GM12878 (cell line): ENCODE data around the gene PLG.

ENCODE experiments used
- ATF7 ChIP-seq: fragments of 450-650 bp; IDR thresholded peaks from 2 replicates; pipeline ENCODE4 v1.6.1; 2016; ENCODE audit warnings: low read depth, mild to moderate bottlenecking
- NR2C2 ChIP-seq: IDR thresholded peaks from 2 replicates; pipeline ENCODE4 v1.6.1; 2011; ENCODE audit warnings: borderline replicate concordance, low read depth; ENCODE audit not compliant: control insufficient read depth, insufficient read length
- POLR2A ChIP-seq: IDR thresholded peaks from 2 replicates; pipeline ENCODE4 v1.6.1; 2011; ENCODE audit warnings: low read depth, mild to moderate bottlenecking, low read length
- POLR2AphosphoS2 ChIP-seq: IDR thresholded peaks from 2 replicates; pipeline ENCODE4 v1.6.1; 2011; ENCODE audit warnings: low read depth, mild to moderate bottlenecking, low read length, improper control_type of control experiment, moderate library complexity
- TF ChIP-seq, protein P1 (sequence below): fragments of 450-650 bp; IDR thresholded peaks from 2 replicates; pipeline ENCODE4 v1.6.1; 2017; ENCODE audit warnings: antibody characterized with exemption, mild to moderate bottlenecking, moderate library complexity

DNA sequence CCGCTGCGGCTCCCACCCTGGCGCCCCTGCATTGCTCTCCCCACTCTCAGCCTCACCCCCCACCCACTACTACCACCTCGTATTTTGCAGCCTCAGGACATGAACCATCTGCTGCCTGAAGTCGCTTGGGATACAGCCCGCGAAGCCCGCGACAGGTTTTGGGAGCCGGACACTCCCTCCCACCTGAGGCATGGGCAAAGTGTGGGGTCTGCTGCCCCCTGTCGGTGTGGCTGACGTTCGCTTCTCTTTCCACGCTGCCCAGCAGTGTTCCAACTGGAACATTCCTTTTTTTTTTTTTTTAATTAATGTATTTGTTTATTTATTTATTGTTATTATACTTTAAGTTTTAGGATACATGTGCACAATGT is 22.7 kb upstream of the PLG start:
- TF ChIP-seq, protein P1, sequence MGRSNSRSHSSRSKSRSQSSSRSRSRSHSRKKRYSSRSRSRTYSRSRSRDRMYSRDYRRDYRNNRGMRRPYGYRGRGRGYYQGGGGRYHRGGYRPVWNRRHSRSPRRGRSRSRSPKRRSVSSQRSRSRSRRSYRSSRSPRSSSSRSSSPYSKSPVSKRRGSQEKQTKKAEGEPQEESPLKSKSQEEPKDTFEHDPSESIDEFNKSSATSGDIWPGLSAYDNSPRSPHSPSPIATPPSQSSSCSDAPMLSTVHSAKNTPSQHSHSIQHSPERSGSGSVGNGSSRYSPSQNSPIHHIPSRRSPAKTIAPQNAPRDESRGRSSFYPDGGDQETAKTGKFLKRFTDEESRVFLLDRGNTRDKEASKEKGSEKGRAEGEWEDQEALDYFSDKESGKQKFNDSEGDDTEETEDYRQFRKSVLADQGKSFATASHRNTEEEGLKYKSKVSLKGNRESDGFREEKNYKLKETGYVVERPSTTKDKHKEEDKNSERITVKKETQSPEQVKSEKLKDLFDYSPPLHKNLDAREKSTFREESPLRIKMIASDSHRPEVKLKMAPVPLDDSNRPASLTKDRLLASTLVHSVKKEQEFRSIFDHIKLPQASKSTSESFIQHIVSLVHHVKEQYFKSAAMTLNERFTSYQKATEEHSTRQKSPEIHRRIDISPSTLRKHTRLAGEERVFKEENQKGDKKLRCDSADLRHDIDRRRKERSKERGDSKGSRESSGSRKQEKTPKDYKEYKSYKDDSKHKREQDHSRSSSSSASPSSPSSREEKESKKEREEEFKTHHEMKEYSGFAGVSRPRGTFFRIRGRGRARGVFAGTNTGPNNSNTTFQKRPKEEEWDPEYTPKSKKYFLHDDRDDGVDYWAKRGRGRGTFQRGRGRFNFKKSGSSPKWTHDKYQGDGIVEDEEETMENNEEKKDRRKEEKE, result no peak
- TF ChIP-seq POLR2AphosphoS2, result no peak
- TF ChIP-seq POLR2A, result no peak
- no peak for TF ChIP-seq ATF7
- no peak for TF ChIP-seq NR2C2
